Right ventricle myocardium inferior (tissue), 1 donor: Measurements from ENCODE around the gene GGA1. TPM values are rescaled to one million over a fixed set of nuclear protein-coding genes. Genes with fewer than 3 reads are reported as not detected.
A peak's percentile ranks its signal among the peaks of the same experiment; 100 is the strongest.
"Not testable (repeated sequence)": the region's sequence is repeated elsewhere in the genome, so short reads cannot be mapped to it uniquely, and the experiment has no call there.

Experiments
- ATAC-seq: fragments of 200-7000 bp; cut with Tn5 transposase; one replicate; pipeline ENCODE4 v1.9.1; 2020; ENCODE audit warnings: mild to moderate bottlenecking, moderate library complexity
- DNase-seq: peaks from one replicate; pipeline ENCODE4 v3.0.0; 2021; ENCODE audit errors: missing footprints
- intact Hi-C: fragments of 100-400 bp; cut with DNase I; formaldehyde crosslinking; loops from one replicate; pipeline ENCODE4 v1.11.0; 2022
- total RNA-seq: library from RNA; stranded (reverse); fragmentation: NEBNext Ultra II Directional; extraction: Animal tissue kit (Norgen Biotek cat#: 25700); gene quantifications from one replicate; pipeline ENCODE4 v1.2.1, GENCODE V29; 2021
- donor health status: DM: no; HTN: yes; CAD: no; lungs with severe emphysema.

The GGA1 gene
- total RNA-seq, 1 donor from 2014 or later, result 26.7 TPM

GRCh38 chr22:37602546-37603277, 5.9 kb upstream of the GGA1 start:
- intact Hi-C loops, DNase-seq, ATAC-seq: not testable (repeated sequence)

GRCh38 chr22:37604074-37604473, 4.6 kb upstream of the GGA1 start:
- intact Hi-C loops, result no loop called here
- DNase-seq (no peak), ATAC-seq (no peak)

GRCh38 chr22:37604875-37605274, 3.8 kb upstream of the GGA1 start:
- ATAC-seq, result no peak
- DNase-seq, result no peak
- intact Hi-C loops, result no loop called here

GRCh38 chr22:37607010-37607934, 1.4 kb upstream of the GGA1 start:
- ATAC-seq (no peak), DNase-seq (peak; percentile 93)
- intact Hi-C loops, result no loop called here

GRCh38 chr22:37607935-37608476, 628 bp upstream of the GGA1 start:
- DNase-seq (no peak), ATAC-seq (no peak)
- intact Hi-C loops, result no loop called here

GRCh38 chr22:37609240-37610152, 862 bp downstream of the GGA1 start:
- DNase-seq (no peak), ATAC-seq (no peak)
- intact Hi-C loops, result no loop called here

- DNase-seq, ATAC-seq, intact Hi-C loops: not testable (repeated sequence)
These were observed 1.5 kb downstream of the GGA1 start for GRCh38 chr22:37610153-37610475.

- intact Hi-C loops, result no loop called here
- DNase-seq (no peak), ATAC-seq (no peak)
These were observed 2.0 kb downstream of the GGA1 start for GRCh38 chr22:37610480-37611129.

GRCh38 chr22:37611207-37611606, 2.6 kb downstream of the GGA1 start:
- intact Hi-C loops, result no loop called here
- DNase-seq (no peak), ATAC-seq (no peak)

GRCh38 chr22:37616201-37617083, 7.8 kb downstream of the GGA1 start:
- intact Hi-C loops, result no loop called here
- ATAC-seq (no peak), DNase-seq (no peak)

GRCh38 chr22:37617431-37617830, 8.8 kb downstream of the GGA1 start:
- DNase-seq (no peak), ATAC-seq (no peak)
- intact Hi-C loops, result no loop called here

- intact Hi-C loops, result no loop called here
- ATAC-seq (no peak), DNase-seq (no peak)
These were observed 9.5 kb downstream of the GGA1 start for GRCh38 chr22:37618072-37618656.

GRCh38 chr22:37618674-37619073, 10.0 kb downstream of the GGA1 start:
- ATAC-seq (no peak), DNase-seq (no peak)
- intact Hi-C loops, result no loop called here

GRCh38 chr22:37619991-37620390, 11.4 kb downstream of the GGA1 start:
- no peak for DNase-seq
- intact Hi-C loops, result no loop called here
- ATAC-seq, result no peak

- intact Hi-C loops, result no loop called here
- ATAC-seq, result no peak
- DNase-seq, result peak; percentile 27
These were observed 12.8 kb downstream of the GGA1 start for GRCh38 chr22:37621352-37621860.

- ATAC-seq (peak; percentile 41), DNase-seq (peak; percentile 81)
- intact Hi-C loops, result no loop called here
These were observed 14.7 kb downstream of the GGA1 start for GRCh38 chr22:37623075-37624016.
